Measurements from ENCODE around the gene SOWAHA.

SOWAHA gene

DNA sequence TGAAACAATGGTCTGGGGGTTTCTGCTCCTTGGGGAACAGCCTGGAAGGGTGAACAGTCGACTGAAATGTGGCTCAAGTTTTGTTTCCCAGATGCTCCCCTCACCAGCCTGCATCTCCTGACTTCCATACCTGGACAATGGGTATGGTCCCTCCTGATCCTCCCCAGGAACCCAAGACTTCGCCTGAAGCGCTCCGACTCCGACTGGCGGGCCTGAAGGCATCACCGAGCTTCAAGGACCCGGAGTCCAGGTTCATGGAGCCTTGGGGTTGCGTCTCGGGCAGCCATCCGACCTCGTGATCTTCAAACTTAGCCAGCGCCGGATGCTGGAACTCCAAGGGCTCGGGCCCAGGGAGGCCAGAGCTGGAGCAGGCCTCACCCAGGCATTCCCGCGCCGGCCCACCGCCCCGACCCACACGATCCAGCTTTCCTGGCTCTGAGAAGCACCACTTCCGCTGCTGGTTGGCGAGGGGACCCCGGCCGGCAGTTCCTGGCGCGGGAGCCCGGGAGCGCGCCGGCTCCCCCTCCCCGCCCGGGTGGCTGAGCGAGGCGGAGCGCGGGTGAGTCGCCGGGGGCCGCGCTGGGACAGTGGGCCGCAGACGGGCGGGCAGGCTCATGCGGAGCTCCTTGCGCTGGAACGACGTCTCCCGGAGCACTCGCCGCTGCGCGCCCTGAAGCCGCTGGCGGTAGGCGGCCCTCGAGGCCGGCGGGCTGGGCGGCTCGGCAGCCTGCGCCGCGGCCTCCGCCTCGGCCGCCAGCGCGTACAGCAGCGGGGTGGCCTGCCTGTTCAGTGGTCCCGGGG, 12.1 kb downstream of the SOWAHA start:
- H3K4me2 ChIP-seq (ENCODE audit: low read depth, low read length, poor library complexity, severe bottlenecking), result no peak overlapping the region
- H3F3A ChIP-seq (ENCODE audit: insufficient read depth), result no peaks in the 10 kb centered on the region
- no peaks in the 10 kb centered on the region for H3K27me3 ChIP-seq (ENCODE audit: low read length)
- no peak overlapping the region for H2AFZ ChIP-seq (ENCODE audit: low read depth, low read length, severe bottlenecking)
- H3K9ac ChIP-seq (ENCODE audit: low read length), result no peak overlapping the region
- no peak overlapping the region for H3K27ac ChIP-seq (ENCODE audit: low read depth, low read length)
- no peak overlapping the region for H3K4me3 ChIP-seq (ENCODE audit: insufficient read depth, low read length, poor library complexity, severe bottlenecking)
- H3K79me2 ChIP-seq (ENCODE audit: insufficient read depth, low read length), result no peaks in the 10 kb centered on the region
- H4K20me1 ChIP-seq (ENCODE audit: low read depth, low read length), result no peaks in the 10 kb centered on the region
- no peaks in the 10 kb centered on the region for H3K9me3 ChIP-seq (ENCODE audit: insufficient read depth, low read length)
- TF ChIP-seq EZH2phosphoT487 (conservative IDR thresholded peaks at IDR 0.05; ENCODE audit: low read length) (no peak), CTCF (IDR thresholded peaks at IDR 0.05; ENCODE audit: insufficient read depth, low read length, poor library complexity, severe bottlenecking) (no peak)
- no peaks in the 10 kb centered on the region for H3K36me3 ChIP-seq (ENCODE audit: low read length)
- no peaks in the 10 kb centered on the region for H3K9me2 ChIP-seq (replicated peaks; ENCODE audit: insufficient read depth, low read length)

DNA sequence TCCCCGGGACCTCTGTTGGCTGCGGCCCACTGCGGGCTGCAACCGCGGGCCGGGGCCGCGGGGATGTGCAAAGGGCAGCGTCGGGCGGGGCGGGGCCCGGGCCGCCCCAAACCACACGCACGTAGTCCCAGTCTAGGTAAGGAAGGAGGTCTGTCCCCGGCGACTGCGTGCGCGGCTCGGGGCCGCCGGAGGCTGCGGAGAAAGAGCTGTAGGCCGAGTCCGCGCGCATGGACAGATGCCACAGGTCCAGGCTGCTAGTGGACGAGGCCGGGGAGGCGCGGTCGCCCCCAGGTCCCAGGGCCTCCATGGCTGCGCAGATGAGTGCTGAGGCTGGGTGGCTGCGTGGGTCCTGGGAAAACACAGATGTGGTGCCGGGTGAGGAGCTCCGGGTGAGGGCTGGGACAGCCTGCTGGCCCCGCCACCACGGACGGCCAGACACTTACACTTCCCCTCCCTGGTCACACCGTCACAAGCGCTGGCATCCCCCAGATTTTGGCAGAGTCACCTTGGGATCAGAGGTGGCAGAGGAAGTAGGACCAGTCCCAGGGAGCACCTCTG, 12.8 kb downstream of the SOWAHA start:
- TF ChIP-seq EZH2phosphoT487 (conservative IDR thresholded peaks at IDR 0.05; ENCODE audit: low read length) (no peak), CTCF (IDR thresholded peaks at IDR 0.05; ENCODE audit: insufficient read depth, low read length, poor library complexity, severe bottlenecking) (no peak)
- H4K20me1 ChIP-seq (ENCODE audit: low read depth, low read length), result no peaks in the 10 kb centered on the region
- no peak overlapping the region for H2AFZ ChIP-seq (ENCODE audit: low read depth, low read length, severe bottlenecking)
- no peak overlapping the region for H3K4me2 ChIP-seq (ENCODE audit: low read depth, low read length, poor library complexity, severe bottlenecking)
- H3K9me3 ChIP-seq (ENCODE audit: insufficient read depth, low read length), result no peaks in the 10 kb centered on the region
- H3K4me3 ChIP-seq (ENCODE audit: insufficient read depth, low read length, poor library complexity, severe bottlenecking), result no peak overlapping the region
- no peak overlapping the region for H3K9ac ChIP-seq (ENCODE audit: low read length)
- no peaks in the 10 kb centered on the region for H3K36me3 ChIP-seq (ENCODE audit: low read length)
- no peaks in the 10 kb centered on the region for H3K79me2 ChIP-seq (ENCODE audit: insufficient read depth, low read length)
- H3K27me3 ChIP-seq (ENCODE audit: low read length), result no peaks in the 10 kb centered on the region
- H3F3A ChIP-seq (ENCODE audit: insufficient read depth), result no peaks in the 10 kb centered on the region
- no peaks in the 10 kb centered on the region for H3K9me2 ChIP-seq (replicated peaks; ENCODE audit: insufficient read depth, low read length)
- no peak overlapping the region for H3K27ac ChIP-seq (ENCODE audit: low read depth, low read length)

GRCh38 chr5:132826424-132827082, 13.5 kb downstream of the SOWAHA start:
- Histone ChIP-seq H3F3A (ENCODE audit: insufficient read depth) (no peaks in the 10 kb centered on the region), H3K27me3 (ENCODE audit: low read length) (no peaks in the 10 kb centered on the region), H3K36me3 (ENCODE audit: low read length) (no peaks in the 10 kb centered on the region), H3K9ac (ENCODE audit: low read length) (no peak overlapping the region), H4K20me1 (ENCODE audit: low read depth, low read length) (no peaks in the 10 kb centered on the region), H3K79me2 (ENCODE audit: insufficient read depth, low read length) (no peaks in the 10 kb centered on the region), H3K4me3 (ENCODE audit: insufficient read depth, low read length, poor library complexity, severe bottlenecking) (no peak overlapping the region), H3K9me3 (ENCODE audit: insufficient read depth, low read length) (no peaks in the 10 kb centered on the region), H3K9me2 (replicated peaks; ENCODE audit: insufficient read depth, low read length) (no peaks in the 10 kb centered on the region), H2AFZ (ENCODE audit: low read depth, low read length, severe bottlenecking) (no peak overlapping the region), H3K27ac (ENCODE audit: low read depth, low read length) (no peak overlapping the region), H3K4me2 (ENCODE audit: low read depth, low read length, poor library complexity, severe bottlenecking) (no peak overlapping the region)
- no peak for TF ChIP-seq EZH2phosphoT487 (conservative IDR thresholded peaks at IDR 0.05; ENCODE audit: low read length)
- TF ChIP-seq CTCF (IDR thresholded peaks at IDR 0.05; ENCODE audit: insufficient read depth, low read length, poor library complexity, severe bottlenecking), result no peak
